GM12878 (cell line): Measurements from ENCODE around the gene SLC9B1. TPM values are rescaled to one million over a fixed set of nuclear protein-coding genes. Genes with fewer than 3 reads are reported as not detected.

Experiments
- ATF2 ChIP-seq: IDR thresholded peaks from 2 replicates; pipeline ENCODE4 v1.6.1; 2012; ENCODE audit warnings: low read length, inconsistent platforms
- CEBPZ ChIP-seq: fragments of 150-350 bp; IDR thresholded peaks from 2 replicates; pipeline ENCODE4 v1.6.1; 2016; ENCODE audit warnings: low read depth, low read length
- EED ChIP-seq: sonication (generic); IDR thresholded peaks from 2 replicates; pipeline ENCODE4 v1.6.1; 2016; ENCODE audit warnings: antibody characterized with exemption, low read depth
- GABPA ChIP-seq: IDR thresholded peaks from 2 replicates; pipeline ENCODE4 v1.6.1; 2014; ENCODE audit warnings: antibody characterized with exemption, low read depth, mild to moderate bottlenecking, inconsistent platforms
- MAX ChIP-seq: IDR thresholded peaks from 2 replicates; pipeline ENCODE4 v1.6.1; 2012; ENCODE audit warnings: low read depth, low read length, improper control_type of control experiment
- MXI1 ChIP-seq: fragments of 150-350 bp; IDR thresholded peaks from 2 replicates; pipeline ENCODE4 v1.6.1; 2011; ENCODE audit warnings: low read depth, mild to moderate bottlenecking, inconsistent platforms, low read length, improper control_type of control experiment
- NFXL1 ChIP-seq: fragments of 450-650 bp; IDR thresholded peaks from 2 replicates; pipeline ENCODE4 v1.6.1; 2017; ENCODE audit warnings: antibody characterized with exemption, mild to moderate bottlenecking, borderline replicate concordance
- PBX3 ChIP-seq: IDR thresholded peaks from 2 replicates; pipeline ENCODE4 v1.6.1; 2011; ENCODE audit warnings: mild to moderate bottlenecking, low read depth, low read length, moderate library complexity; ENCODE audit not compliant: insufficient replicate concordance
- POLR2AphosphoS2 ChIP-seq: IDR thresholded peaks from 2 replicates; pipeline ENCODE4 v1.6.1; 2011; ENCODE audit warnings: low read depth, mild to moderate bottlenecking, low read length, improper control_type of control experiment, moderate library complexity
- SKIL ChIP-seq: fragments of 450-650 bp; IDR thresholded peaks from 2 replicates; pipeline ENCODE4 v1.6.1; 2017; ENCODE audit warnings: mild to moderate bottlenecking, low read depth, inconsistent platforms; ENCODE audit not compliant: poor library complexity, severe bottlenecking
- STAT3 ChIP-seq: IDR thresholded peaks from 2 replicates; pipeline ENCODE4 v1.6.1; 2011; ENCODE audit warnings: low read depth, low read length, improper control_type of control experiment
- TCF3 ChIP-seq: IDR thresholded peaks from 2 replicates; pipeline ENCODE4 v1.6.1; 2012; ENCODE audit warnings: low read depth, mild to moderate bottlenecking, low read length, borderline replicate concordance; ENCODE audit not compliant: insufficient read depth
- ZNF274 ChIP-seq: IDR thresholded peaks from one replicate; pipeline ENCODE4 v1.8.0; 2011; ENCODE audit not compliant: insufficient read length, insufficient read depth
- polyA plus RNA-seq, 11 experiments: library from polyadenylated mRNA; depleted of rRNA in 4 of 11; unstranded in 6 of 11; stranded (reverse) in 5 of 11; fragments of >200 nt; fragmentation: Nextera tagmentation in 4 of 11; fragmentation: Illumina TruSeq in 1 of 11; extraction: Ambion mirVana in 4 of 11; extraction: Trizol in 1 of 11; gene quantifications; 1 replicate in 1 of 11; 2 replicates in 10 of 11; pipeline versions ENCODE4 v1.2.1 to v1.2.3, GENCODE V29; 2011 to 2016; ENCODE audit warnings: inconsistent platforms in 2 of 11, missing spikeins in 2 of 11, low read depth in 1 of 11
- total RNA-seq, 4 experiments: library from RNA; depleted of rRNA in 3 of 4; stranded (reverse); fragments of >200 nt in 3 of 4; fragmentation: Illumina TruSeq in 1 of 4; extraction: Trizol in 1 of 4; gene quantifications; 2 replicates each; pipeline versions ENCODE4 v1.2.1 to v1.2.3, GENCODE V29; 2013 to 2021
- TF ChIP-seq, protein P1 (sequence below): IDR thresholded peaks from 2 replicates; pipeline ENCODE4 v1.6.1; 2012; ENCODE audit warnings: low read depth, low read length, improper control_type of control experiment
- TF ChIP-seq, protein P2 (sequence below): fragments of 450-650 bp; IDR thresholded peaks from 2 replicates; pipeline ENCODE4 v1.6.1; 2018; ENCODE audit warnings: mild to moderate bottlenecking, low read depth, moderate library complexity; ENCODE audit not compliant: partially characterized antibody

The SLC9B1 gene
- total and polyA plus RNA-seq, 10 of the 15 experiments (the other 5 are each of a cell fraction or from before 2014, with no cell fraction given) = 1.0 to 3.5 (median 1.8) TPM

DNA sequence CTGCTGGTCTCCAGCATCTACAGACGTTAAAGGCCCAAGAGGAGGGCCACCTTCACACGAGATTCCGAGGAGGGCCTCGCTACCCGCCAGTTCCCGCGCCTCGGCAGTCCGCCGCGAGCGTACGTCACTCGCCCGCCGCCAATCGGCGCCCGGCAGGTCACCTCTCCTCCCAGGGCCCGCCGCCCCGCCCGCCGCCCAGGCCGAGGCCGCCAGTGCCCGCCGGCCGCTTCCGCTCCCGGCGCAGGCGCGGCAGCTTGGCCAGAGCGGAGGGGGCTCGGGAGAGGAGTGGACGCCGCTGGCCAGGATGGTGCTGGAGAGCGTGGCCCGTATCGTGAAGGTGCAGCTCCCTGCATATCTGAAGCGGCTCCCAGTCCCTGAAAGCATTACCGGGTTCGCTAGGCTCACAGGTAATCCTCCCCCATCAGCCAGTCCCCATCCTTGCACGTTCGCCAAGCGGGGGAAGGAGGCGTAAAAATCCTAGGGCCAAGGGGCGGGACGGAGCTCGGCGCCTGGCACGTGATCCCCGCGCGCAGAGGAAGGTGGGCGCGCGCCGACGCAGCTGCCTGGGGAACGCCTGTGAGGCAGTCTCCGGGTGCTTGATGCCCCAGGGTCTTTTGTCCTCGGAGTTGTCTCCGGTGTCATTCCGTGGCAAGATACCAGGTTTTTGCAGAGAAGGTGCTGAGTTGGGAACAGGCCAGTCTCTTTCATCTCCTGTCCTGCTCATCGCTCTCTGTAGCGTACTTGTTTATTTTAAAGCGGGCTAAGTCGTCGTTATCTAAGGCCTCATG, 150.5 kb downstream of the SLC9B1 start, which contains the start of gene CISD2 (continued):
- TF ChIP-seq, protein P1, sequence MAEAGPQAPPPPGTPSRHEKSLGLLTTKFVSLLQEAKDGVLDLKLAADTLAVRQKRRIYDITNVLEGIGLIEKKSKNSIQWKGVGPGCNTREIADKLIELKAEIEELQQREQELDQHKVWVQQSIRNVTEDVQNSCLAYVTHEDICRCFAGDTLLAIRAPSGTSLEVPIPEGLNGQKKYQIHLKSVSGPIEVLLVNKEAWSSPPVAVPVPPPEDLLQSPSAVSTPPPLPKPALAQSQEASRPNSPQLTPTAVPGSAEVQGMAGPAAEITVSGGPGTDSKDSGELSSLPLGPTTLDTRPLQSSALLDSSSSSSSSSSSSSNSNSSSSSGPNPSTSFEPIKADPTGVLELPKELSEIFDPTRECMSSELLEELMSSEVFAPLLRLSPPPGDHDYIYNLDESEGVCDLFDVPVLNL = peak; percentile 66
- TF ChIP-seq, protein P2, sequence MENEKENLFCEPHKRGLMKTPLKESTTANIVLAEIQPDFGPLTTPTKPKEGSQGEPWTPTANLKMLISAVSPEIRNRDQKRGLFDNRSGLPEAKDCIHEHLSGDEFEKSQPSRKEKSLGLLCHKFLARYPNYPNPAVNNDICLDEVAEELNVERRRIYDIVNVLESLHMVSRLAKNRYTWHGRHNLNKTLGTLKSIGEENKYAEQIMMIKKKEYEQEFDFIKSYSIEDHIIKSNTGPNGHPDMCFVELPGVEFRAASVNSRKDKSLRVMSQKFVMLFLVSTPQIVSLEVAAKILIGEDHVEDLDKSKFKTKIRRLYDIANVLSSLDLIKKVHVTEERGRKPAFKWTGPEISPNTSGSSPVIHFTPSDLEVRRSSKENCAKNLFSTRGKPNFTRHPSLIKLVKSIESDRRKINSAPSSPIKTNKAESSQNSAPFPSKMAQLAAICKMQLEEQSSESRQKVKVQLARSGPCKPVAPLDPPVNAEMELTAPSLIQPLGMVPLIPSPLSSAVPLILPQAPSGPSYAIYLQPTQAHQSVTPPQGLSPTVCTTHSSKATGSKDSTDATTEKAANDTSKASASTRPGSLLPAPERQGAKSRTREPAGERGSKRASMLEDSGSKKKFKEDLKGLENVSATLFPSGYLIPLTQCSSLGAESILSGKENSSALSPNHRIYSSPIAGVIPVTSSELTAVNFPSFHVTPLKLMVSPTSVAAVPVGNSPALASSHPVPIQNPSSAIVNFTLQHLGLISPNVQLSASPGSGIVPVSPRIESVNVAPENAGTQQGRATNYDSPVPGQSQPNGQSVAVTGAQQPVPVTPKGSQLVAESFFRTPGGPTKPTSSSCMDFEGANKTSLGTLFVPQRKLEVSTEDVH = peak; percentile 12
- TF ChIP-seq NFXL1 = no peak
- TF ChIP-seq ATF2 = no peak
- TF ChIP-seq EED = peak; percentile 68; the same call in 1 of the 2 replicates
- TF ChIP-seq STAT3 = no peak
- TF ChIP-seq ZNF274 = no peak
- no peak for TF ChIP-seq CEBPZ
- TF ChIP-seq TCF3 = 0 out of 2 replicates have a peak, but pooled peaks have one; percentile 75
- TF ChIP-seq MXI1 = peak; percentile 71
- peak; percentile 93 for TF ChIP-seq MAX
- TF ChIP-seq POLR2AphosphoS2 = peak; percentile 89
- TF ChIP-seq GABPA = no peak
- peak; percentile 35 for TF ChIP-seq SKIL
- TF ChIP-seq PBX3 = no peak
